Endometrium (tissue), 2 donors: ENCODE data around the gene MARCKSL1.
"Not testable (repeated sequence)": the region's sequence is repeated elsewhere in the genome, so short reads cannot be mapped to it uniquely, and the experiment has no call there.

Source experiments
- FAIRE-seq: peaks from 2 replicates; lab custom pipeline; 2012; peaks lifted over from hg19 to GRCh38; lab: Jason Lieb, UNC
- donor health status: control.
- donor health status: control.

MARCKSL1 gene

GRCh38 chr1:32333251-32333963 lies 2.6 kb downstream of the MARCKSL1 start:
- FAIRE-seq, result no peak

DNA sequence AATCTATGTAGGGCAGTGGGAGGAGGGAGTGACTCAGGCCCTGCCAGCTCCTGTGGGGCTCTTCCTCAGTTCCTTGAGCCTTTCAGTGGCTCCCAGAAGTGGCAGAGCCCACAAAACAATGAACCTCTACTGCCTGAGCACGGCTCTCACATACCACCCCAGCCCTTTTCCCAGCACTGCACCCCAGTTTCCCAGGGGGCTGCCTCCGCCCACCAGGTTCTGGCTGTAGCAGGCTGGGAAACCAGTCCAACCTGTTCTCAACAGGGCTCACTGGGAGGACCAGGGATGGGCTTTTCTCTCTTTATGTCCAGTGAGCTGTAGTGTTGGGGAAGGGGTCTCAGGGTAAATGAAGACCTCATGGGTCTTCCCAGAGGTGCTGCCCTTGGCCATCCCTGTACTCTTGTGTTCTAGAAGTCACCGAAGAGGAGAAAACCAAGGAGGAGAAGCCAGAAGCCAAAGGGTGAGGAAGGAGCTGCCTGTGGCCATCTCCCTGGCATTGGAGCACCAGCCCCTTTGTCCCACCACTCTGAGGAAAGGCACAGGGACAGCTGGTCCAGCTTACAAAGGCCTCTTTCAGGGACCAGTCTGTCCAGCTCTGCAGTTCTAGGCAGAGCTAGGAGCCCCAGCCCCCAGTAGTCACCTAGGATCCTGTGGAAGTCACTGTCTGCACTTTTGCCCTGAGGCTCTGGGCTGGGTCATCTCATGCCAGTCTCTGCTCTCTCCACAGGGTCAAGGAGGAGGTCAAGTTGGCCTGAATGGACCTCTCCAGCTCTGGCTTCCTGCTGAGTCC lies 3.5 kb downstream of the MARCKSL1 start:
- FAIRE-seq, result no peak

- no peak for FAIRE-seq
Observed at GRCh38 chr1:32331549-32331948, 4.5 kb downstream of the MARCKSL1 start.

GRCh38 chr1:32330558-32331151 lies 5.4 kb downstream of the MARCKSL1 start:
- no peak for FAIRE-seq

DNA sequence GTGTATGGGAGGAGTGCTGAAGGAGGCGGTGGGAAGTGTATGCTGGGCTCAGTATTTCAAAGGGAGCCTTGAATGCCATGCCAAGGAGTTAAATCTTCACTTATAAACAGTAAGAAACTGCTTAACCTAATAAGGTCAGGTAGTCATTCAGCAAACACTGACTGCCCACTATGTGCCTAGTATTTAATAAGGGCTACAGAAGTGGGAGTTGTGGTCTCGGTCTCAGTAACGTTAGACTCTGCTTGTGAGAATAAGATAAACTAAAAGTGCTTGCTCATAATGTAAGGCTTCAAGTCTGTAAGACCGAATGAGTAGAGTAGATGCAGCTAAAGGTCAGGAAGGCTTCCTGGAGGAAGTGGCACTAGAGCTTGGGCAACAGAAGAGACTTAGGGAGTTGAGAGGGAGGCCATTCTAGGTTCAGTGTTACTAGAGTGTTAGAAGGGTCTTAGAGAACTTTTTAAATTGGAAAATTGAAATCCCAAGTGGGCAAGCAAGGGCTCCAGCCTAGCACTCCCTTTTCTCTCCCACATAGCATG lies 6.0 kb downstream of the MARCKSL1 start:
- FAIRE-seq, result no peak

DNA sequence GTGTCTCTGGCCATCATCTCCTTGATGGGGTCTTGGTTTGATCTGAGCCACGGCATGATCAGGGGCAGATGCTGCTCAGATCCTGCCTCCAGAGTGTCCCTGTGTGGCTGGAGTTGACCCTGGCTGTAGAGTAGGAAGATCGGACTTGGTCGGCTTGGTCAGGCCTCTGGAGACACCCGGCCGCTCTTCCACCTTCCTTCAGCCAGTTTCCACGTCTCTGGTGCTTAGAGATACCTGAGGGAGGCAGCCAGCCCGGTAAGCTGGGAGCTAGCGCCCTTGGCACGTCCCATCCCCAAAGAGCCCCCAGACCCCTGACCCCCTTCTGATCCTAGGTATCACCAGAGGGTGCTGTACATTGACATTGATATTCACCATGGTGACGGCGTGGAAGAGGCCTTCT lies 8.8 kb downstream of the MARCKSL1 start:
- no peak for FAIRE-seq

GRCh38 chr1:32321712-32322291 lies 14.2 kb downstream of the MARCKSL1 start:
- FAIRE-seq, result no peak

- FAIRE-seq, result no peak
Observed at GRCh38 chr1:32318127-32318869, 17.7 kb downstream of the MARCKSL1 start.

DNA sequence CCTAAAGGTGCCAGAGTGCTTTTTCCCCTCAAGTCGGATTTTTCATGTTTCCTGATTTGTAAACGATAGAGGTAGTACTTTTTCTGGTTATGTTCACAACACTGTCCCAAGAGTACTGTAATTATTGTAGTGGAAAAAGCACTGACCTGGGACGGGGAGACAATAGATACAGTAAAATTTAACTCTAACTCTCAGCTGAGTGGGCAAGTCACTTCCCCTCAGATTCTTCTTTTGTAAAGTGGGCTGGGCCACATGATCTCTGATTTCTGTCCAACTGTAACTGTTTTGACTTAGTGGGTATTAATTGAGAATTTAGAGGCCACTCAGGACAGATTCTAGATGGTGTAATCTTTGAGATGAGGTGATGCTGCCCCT lies 19.1 kb downstream of the MARCKSL1 start:
- FAIRE-seq, result no peak

DNA sequence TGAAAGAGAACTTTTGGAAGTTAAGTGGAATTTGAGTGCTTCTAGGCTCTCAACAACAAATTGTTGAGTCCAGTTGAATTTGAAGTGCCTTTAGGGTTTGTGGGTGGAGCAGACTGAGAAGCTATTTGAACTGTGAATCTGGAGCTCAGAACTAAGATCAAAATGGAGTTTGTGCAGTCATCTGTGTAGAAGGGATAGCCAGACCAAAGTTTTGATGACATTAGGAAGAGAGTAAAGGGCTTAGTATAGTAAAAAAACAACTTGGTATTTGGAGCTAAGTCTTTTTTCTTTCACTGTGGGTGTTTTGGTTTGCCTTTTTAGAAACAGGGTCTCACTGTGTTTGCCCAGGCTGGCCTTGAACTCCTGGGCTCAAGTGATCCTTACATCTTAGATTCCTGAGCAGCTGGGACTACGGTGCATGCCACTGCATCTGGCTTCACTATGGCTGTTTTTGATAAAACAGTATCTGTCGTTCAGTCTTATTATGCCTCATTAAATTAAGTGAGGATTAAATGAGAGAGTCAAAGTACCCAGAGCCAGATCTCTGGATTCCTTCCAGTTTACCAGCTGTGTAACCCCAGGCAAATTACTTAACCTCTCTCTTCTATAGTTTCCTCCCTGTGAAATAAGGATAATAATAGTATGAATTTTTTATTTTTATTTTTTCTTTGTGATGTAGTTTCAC lies 24.2 kb downstream of the MARCKSL1 start:
- no peak for FAIRE-seq

GRCh38 chr1:32309960-32310359 lies 26.1 kb downstream of the MARCKSL1 start:
- no peak for FAIRE-seq

DNA sequence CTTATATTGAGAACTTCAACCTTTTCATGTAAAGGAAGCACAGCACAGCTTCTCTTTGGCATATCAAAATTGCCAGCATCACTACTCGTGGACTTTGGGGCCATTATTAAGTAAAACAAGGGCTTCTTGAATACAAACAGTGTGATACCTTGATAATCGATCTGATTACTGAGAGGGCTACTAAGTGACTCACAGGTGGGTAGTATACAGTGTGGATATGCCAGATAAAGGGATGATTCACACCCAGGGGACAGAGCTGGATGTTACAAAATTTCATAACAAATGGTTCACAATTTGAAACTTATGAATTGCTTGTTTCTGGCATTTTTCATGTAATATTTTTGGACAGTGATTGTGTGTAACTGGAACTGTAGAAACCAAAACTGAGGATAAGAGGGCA lies 28.7 kb downstream of the MARCKSL1 start:
- no peak for FAIRE-seq

- FAIRE-seq, result no peak
Observed at GRCh38 chr1:32305310-32305709, 30.7 kb downstream of the MARCKSL1 start.

DNA sequence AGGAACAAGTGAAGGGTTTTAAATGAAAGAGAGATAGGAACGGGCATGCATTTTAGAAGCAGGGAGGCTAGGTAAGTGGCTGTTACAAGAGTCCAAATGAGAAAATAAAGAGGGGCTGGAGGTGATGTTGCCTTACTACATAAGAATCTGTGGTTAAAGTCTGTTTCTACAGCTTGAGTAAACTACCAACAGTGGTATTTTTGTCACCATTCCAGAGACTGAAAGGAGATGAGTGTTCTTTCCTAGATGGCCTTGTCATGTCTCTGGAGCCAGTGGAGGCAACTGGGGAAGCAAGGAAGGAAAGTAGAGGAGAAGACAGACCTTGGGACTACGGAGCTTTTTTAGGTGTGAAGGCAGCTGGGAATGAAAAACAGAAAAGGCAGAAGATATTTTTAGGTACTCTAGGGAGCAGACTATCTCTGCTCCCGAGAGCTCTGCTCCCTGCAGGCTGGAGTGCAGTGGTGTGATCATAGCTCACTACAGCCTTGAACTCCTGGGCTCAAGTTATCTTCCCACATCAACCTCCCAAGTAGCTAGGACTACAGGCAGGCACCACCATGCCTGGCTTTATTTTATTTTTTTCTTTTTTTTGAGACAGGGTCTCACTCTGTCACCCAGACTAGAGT lies 31.9 kb downstream of the MARCKSL1 start:
- FAIRE-seq, result no peak

GRCh38 chr1:32303358-32303757 lies 32.7 kb downstream of the MARCKSL1 start:
- no peak for FAIRE-seq

DNA sequence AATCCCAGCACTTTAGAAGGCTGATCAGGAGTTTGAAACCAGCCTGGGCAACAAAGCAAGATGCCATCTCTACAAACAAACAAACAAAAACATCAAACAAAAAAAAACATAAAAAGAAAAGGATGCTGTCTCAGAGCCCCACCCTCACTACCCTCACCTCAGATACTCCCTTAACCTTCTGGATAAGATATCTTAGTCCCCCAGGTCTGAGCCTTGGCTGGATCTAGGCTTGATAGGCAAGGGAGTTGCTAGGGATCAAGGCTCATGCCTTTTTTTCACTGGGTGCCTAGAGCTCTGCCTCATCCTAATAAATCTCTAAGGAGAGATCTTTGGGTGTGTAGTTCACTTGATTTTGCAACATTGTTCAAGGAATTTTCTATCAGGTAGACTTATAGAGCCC lies 36.7 kb downstream of the MARCKSL1 start:
- no peak for FAIRE-seq

- not testable (repeated sequence) for FAIRE-seq
Observed at GRCh38 chr1:32298211-32298610, 37.8 kb downstream of the MARCKSL1 start.

DNA sequence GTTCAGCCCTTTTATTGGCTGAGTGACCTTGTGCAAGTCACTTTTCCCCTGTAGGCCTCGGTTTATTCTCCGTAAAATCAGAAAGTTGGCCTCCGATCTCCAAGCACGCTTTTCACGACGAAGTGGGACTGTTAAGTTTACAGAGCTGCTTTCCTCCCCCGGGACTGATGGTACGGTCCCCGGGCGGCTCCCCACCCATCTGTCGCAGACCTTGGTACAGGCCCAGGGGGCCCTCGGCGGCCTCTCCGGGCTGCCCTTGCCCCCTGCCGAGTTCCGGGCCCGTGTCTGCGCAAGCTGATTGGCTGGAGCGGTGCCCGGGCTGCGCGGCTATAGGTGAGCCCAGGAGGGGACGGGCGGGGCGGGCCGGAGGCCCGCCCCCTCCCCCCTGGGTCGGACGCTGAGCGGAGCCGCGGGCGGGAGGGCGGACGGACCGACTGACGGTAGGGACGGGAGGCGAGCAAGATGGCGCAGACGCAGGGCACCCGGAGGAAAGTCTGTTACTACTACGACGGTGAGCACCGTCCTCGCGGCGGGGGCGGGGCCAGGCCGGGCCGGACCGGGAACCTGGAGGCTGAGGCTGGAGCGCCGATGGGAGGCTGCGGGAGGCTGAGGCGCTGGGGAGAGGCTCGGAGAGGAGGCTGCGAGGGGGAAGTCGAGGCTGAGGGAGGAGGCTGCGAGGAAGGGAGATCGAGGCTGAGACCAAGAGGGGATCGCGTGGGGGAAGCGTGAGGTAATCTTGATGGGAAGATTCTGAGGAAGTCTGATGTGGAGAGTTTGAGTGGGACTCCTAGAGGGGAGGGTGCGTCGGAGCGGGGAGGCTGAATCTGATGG lies 44.1 kb downstream of the MARCKSL1 start, which contains the start of gene HDAC1:
TSS of gene HDAC1 (plus strand) at position 376 of the 831 bp plus-strand sequence. CDS start at position 463, 87 bp downstream.
- FAIRE-seq, result no peak

DNA sequence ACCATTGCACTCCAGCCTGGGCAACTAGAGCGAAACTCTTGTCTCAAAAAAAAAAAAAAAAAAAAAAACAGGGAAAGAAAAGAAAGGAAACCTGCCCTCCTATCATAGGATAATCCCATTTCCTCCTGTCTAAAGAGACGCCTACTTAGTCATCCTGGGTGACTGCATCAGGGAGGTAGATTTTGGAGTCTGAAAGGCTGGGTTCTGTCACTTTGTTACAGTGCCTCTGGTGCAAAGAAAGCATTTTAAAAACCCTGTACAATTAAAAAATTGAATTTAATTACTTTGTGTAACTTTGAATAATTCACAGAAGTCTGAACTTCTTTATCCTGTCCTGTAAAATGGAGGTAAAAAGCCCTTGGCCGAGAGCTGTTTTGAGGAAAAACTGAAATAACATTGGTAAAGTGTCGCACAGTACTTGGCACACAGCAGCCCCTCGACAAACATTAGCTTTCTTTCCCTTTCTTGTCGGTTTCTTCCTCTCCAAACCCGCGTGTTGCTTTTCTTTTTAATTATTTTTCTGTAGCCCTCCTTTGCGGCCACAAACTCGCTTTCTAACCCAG lies 44.8 kb downstream of the MARCKSL1 start:
- no peak for FAIRE-seq
